ENCODE results near the gene NRL.

NRL gene

GRCh38 chr14:24102357-24103048 is 12.2 kb downstream of the NRL start:
- Histone ChIP-seq H2AFZ (ENCODE audit: low read depth, low read length) (no peak overlapping the region), H4K91ac (ENCODE audit: low read length) (no peak overlapping the region), H2BK120ac (ENCODE audit: low read depth, low read length) (no peak overlapping the region), H2BK12ac (ENCODE audit: low read length in 2 of 2) (no peak overlapping the region), H3K36me3 (ENCODE audit: control insufficient read depth in 1 of 2, insufficient read depth in 2 of 2, low read depth in 1 of 2, low read length in 2 of 2) (peaks cover 20 to 33% of the 10 kb centered on the region in 2 experiments), H3K27me3 (ENCODE audit: control insufficient read depth in 1 of 2, insufficient read depth in 1 of 2, low read length in 2 of 2) (no peaks in the 10 kb centered on the region), H3K4me2 (ENCODE audit: low read length, poor library complexity, severe bottlenecking) (no peak overlapping the region), H4K8ac (ENCODE audit: low read length) (no peak overlapping the region), H3K18ac (ENCODE audit: low read depth in 1 of 2, low read length in 2 of 2) (no peak overlapping the region), H2BK5ac (ENCODE audit: low read depth, low read length, poor library complexity, severe bottlenecking) (no peak overlapping the region), H3K79me1 (replicated peaks; ENCODE audit: low read length, poor library complexity, severe bottlenecking) (peaks cover 2% of the 10 kb centered on the region), H3K9ac (ENCODE audit: low read length) (no peak overlapping the region), H2AK5ac (ENCODE audit: low read length, severe bottlenecking) (no peak overlapping the region), H3K4ac (ENCODE audit: low read depth in 1 of 2, low read length in 2 of 2) (no peak overlapping the region), H2BK15ac (ENCODE audit: low read depth, poor library complexity, severe bottlenecking) (no peak overlapping the region), H3K4me3 (ENCODE audit: insufficient read depth in 1 of 2, low read depth in 1 of 2, low read length in 2 of 2) (no peak overlapping the region), H3K9me3 (ENCODE audit: control insufficient read depth, low read length) (no peaks in the 10 kb centered on the region), H3K14ac (ENCODE audit: low read length in 2 of 2) (no peak overlapping the region), H3K27ac (ENCODE audit: low read length, poor library complexity, severe bottlenecking) (no peak overlapping the region), H3K23ac (ENCODE audit: low read length in 2 of 2) (no peak overlapping the region), H3K4me1 (ENCODE audit: control insufficient read depth, insufficient read depth, low read depth, low read length) (no peaks in the 10 kb centered on the region)
- 90% methylated on average over 7 of the region's 7 CpGs for WGBS
- DNase-seq = no peak

- H3K27me3 ChIP-seq (ENCODE audit: control insufficient read depth in 1 of 2, insufficient read depth in 1 of 2, low read length in 2 of 2) = no peaks in the 10 kb centered on the region
- H2AK5ac ChIP-seq (ENCODE audit: low read length, severe bottlenecking) = no peak overlapping the region
- no peak overlapping the region for H3K4me2 ChIP-seq (ENCODE audit: low read length, poor library complexity, severe bottlenecking)
- H3K9ac ChIP-seq (ENCODE audit: low read length) = no peak overlapping the region
- H2AFZ ChIP-seq (ENCODE audit: low read depth, low read length) = no peak overlapping the region
- peaks cover 20 to 37% of the 10 kb centered on the region in 2 experiments for H3K36me3 ChIP-seq (ENCODE audit: control insufficient read depth in 1 of 2, insufficient read depth in 2 of 2, low read depth in 1 of 2, low read length in 2 of 2)
- H3K14ac ChIP-seq (ENCODE audit: low read length in 2 of 2) = no peak overlapping the region
- H3K23ac ChIP-seq (ENCODE audit: low read length in 2 of 2) = no peak overlapping the region
- no peak overlapping the region for H3K4me3 ChIP-seq (ENCODE audit: insufficient read depth in 1 of 2, low read depth in 1 of 2, low read length in 2 of 2)
- 96% methylated on average over 3 of the region's 3 CpGs for WGBS
- H3K27ac ChIP-seq (ENCODE audit: low read length, poor library complexity, severe bottlenecking) = no peak overlapping the region
- no peak overlapping the region for H3K4ac ChIP-seq (ENCODE audit: low read depth in 1 of 2, low read length in 2 of 2)
- no peak overlapping the region for H2BK120ac ChIP-seq (ENCODE audit: low read depth, low read length)
- no peak for DNase-seq
- no peaks in the 10 kb centered on the region for H3K4me1 ChIP-seq (ENCODE audit: control insufficient read depth, insufficient read depth, low read depth, low read length)
- no peak overlapping the region for H2BK15ac ChIP-seq (ENCODE audit: low read depth, poor library complexity, severe bottlenecking)
- H4K91ac ChIP-seq (ENCODE audit: low read length) = no peak overlapping the region
- no peaks in the 10 kb centered on the region for H3K9me3 ChIP-seq (ENCODE audit: control insufficient read depth, low read length)
- no peak overlapping the region for H4K8ac ChIP-seq (ENCODE audit: low read length)
- H3K18ac ChIP-seq (ENCODE audit: low read depth in 1 of 2, low read length in 2 of 2) = no peak overlapping the region
- no peak overlapping the region for H2BK5ac ChIP-seq (ENCODE audit: low read depth, low read length, poor library complexity, severe bottlenecking)
- H2BK12ac ChIP-seq (ENCODE audit: low read length in 2 of 2) = no peak overlapping the region
- peaks cover 8% of the 10 kb centered on the region for H3K79me1 ChIP-seq (replicated peaks; ENCODE audit: low read length, poor library complexity, severe bottlenecking)
These were observed 13.7 kb downstream of the NRL start for GRCh38 chr14:24100982-24101494.

- no peak overlapping the region for H3K4ac ChIP-seq (ENCODE audit: low read depth in 1 of 2, low read length in 2 of 2)
- no peak overlapping the region for H3K18ac ChIP-seq (ENCODE audit: low read depth in 1 of 2, low read length in 2 of 2)
- H3K23ac ChIP-seq (ENCODE audit: low read length in 2 of 2) = no peak overlapping the region
- no peak overlapping the region for H2AK5ac ChIP-seq (ENCODE audit: low read length, severe bottlenecking)
- DNase-seq = no peak
- no peak overlapping the region for H3K9ac ChIP-seq (ENCODE audit: low read length)
- peaks cover 4% of the 10 kb centered on the region for H3K4me1 ChIP-seq (ENCODE audit: control insufficient read depth, insufficient read depth, low read depth, low read length)
- peaks cover 11% of the 10 kb centered on the region for H3K79me1 ChIP-seq (replicated peaks; ENCODE audit: low read length, poor library complexity, severe bottlenecking)
- H3K27ac ChIP-seq (ENCODE audit: low read length, poor library complexity, severe bottlenecking) = no peak overlapping the region
- H2BK120ac ChIP-seq (ENCODE audit: low read depth, low read length) = no peak overlapping the region
- no peaks in the 10 kb centered on the region for H3K27me3 ChIP-seq (ENCODE audit: control insufficient read depth in 1 of 2, insufficient read depth in 1 of 2, low read length in 2 of 2)
- H2AFZ ChIP-seq (ENCODE audit: low read depth, low read length) = no peak overlapping the region
- whole genome bisulfite sequencing = 93% methylated on average over 4 of the region's 4 CpGs
- no peak overlapping the region for H3K4me3 ChIP-seq (ENCODE audit: insufficient read depth in 1 of 2, low read depth in 1 of 2, low read length in 2 of 2)
- H2BK15ac ChIP-seq (ENCODE audit: low read depth, poor library complexity, severe bottlenecking) = no peak overlapping the region
- no peak overlapping the region for H4K8ac ChIP-seq (ENCODE audit: low read length)
- no peak overlapping the region for H3K4me2 ChIP-seq (ENCODE audit: low read length, poor library complexity, severe bottlenecking)
- no peak overlapping the region for H4K91ac ChIP-seq (ENCODE audit: low read length)
- no peak overlapping the region for H2BK5ac ChIP-seq (ENCODE audit: low read depth, low read length, poor library complexity, severe bottlenecking)
- H3K14ac ChIP-seq (ENCODE audit: low read length in 2 of 2) = no peak overlapping the region
- H2BK12ac ChIP-seq (ENCODE audit: low read length in 2 of 2) = no peak overlapping the region
- H3K36me3 ChIP-seq (ENCODE audit: control insufficient read depth in 1 of 2, insufficient read depth in 2 of 2, low read depth in 1 of 2, low read length in 2 of 2) = peaks cover 20 to 37% of the 10 kb centered on the region in 2 experiments
- H3K9me3 ChIP-seq (ENCODE audit: control insufficient read depth, low read length) = no peaks in the 10 kb centered on the region
These were observed 14.4 kb downstream of the NRL start for GRCh38 chr14:24100197-24100981.

Measured in mesenchymal stem cell (in vitro differentiated cells and primary cell).